MM.1S (cell line): ENCODE results near the gene MAP3K12.

ENCODE experiments used
- DNase-seq: peaks from one replicate; pipeline ENCODE4 v3.0.0-alpha.2; 2015
- H2AFZ ChIP-seq: fragments of 300-600 bp; sonication (generic); 2 replicates; pipeline ENCODE4 v1.6.0; 2016; ENCODE audit warnings: antibody characterized with exemption, low read length
- H3F3A ChIP-seq: fragments of 300-600 bp; sonication (generic); 2 replicates; pipeline ENCODE4 v1.6.1; 2016; ENCODE audit warnings: mild to moderate bottlenecking, antibody characterized with exemption, low read length, moderate library complexity, mixed read lengths; ENCODE audit not compliant: insufficient read depth
- H3K27ac ChIP-seq: fragments of 300-600 bp; sonication (generic); 2 replicates; pipeline ENCODE4 v1.5.1; 2016; ENCODE audit warnings: mild to moderate bottlenecking, low read length
- H3K27me3 ChIP-seq: fragments of 300-600 bp; sonication (generic); replicated peaks from 2 replicates; pipeline ENCODE4 v1.6.0; 2016; ENCODE audit warnings: low read length; ENCODE audit not compliant: insufficient read depth
- H3K36me3 ChIP-seq: fragments of 300-600 bp; sonication (generic); replicated peaks from 2 replicates; pipeline ENCODE4 v1.6.1; 2016; ENCODE audit warnings: mild to moderate bottlenecking, low read length, mixed read lengths; ENCODE audit not compliant: insufficient read depth
- H3K4me1 ChIP-seq: fragments of 300-600 bp; sonication (generic); 2 replicates; pipeline ENCODE4 v1.6.1; 2016; ENCODE audit warnings: low read length, mixed read lengths
- H3K4me2 ChIP-seq: fragments of 300-600 bp; sonication (generic); 2 replicates; pipeline ENCODE4 v1.6.0; 2016; ENCODE audit warnings: low read depth, low read length
- H3K4me3 ChIP-seq: fragments of 300-600 bp; sonication (generic); 2 replicates; pipeline ENCODE4 v1.5.1; 2016; ENCODE audit warnings: low read length, mixed read lengths
- H3K79me2 ChIP-seq: fragments of 300-600 bp; sonication (generic); 2 replicates; pipeline ENCODE4 v1.6.1; 2016; ENCODE audit warnings: mixed run types, low read length, mixed read lengths
- H3K9ac ChIP-seq: fragments of 300-600 bp; sonication (generic); 2 replicates; pipeline ENCODE4 v1.6.1; 2016; ENCODE audit warnings: low read length, mixed read lengths
- H3K9me2 ChIP-seq: fragments of 300-600 bp; sonication (generic); replicated peaks from 2 replicates; pipeline ENCODE4 v1.6.1; 2016; ENCODE audit warnings: mild to moderate bottlenecking, low read length, mixed read lengths; ENCODE audit not compliant: insufficient read depth
- H3K9me3 ChIP-seq: fragments of 300-600 bp; sonication (generic); replicated peaks from 2 replicates; pipeline ENCODE4 v1.6.1; 2016; ENCODE audit warnings: mild to moderate bottlenecking, low read length, mixed read lengths; ENCODE audit not compliant: insufficient read depth
- H4K20me1 ChIP-seq: fragments of 300-600 bp; sonication (generic); 2 replicates; pipeline ENCODE4 v1.6.1; 2016; ENCODE audit warnings: mild to moderate bottlenecking, low read length, moderate library complexity, mixed read lengths; ENCODE audit not compliant: insufficient read depth
- CTCF ChIP-seq: fragments of 300-600 bp; sonication (generic); IDR thresholded peaks from 2 replicates; pipeline ENCODE4 v1.5.1; 2016; ENCODE audit warnings: antibody characterized with exemption, low read length, mixed read lengths
- EZH2 ChIP-seq: fragments of 300-600 bp; sonication (generic); optimal IDR thresholded peaks from 2 replicates; pipeline ENCODE3; 2017; ENCODE audit warnings: low read depth, mild to moderate bottlenecking, antibody characterized with exemption, low read length, mixed read lengths
- EZH2phosphoT487 ChIP-seq: fragments of 300-600 bp; sonication (generic); IDR thresholded peaks from 2 replicates; pipeline ENCODE4 v1.6.1; 2018; ENCODE audit warnings: antibody characterized with exemption, low read length

Gene MAP3K12

GRCh38 chr12:53516758-53517455, 17.6 kb upstream of the MAP3K12 start:
- no peaks in the 10 kb centered on the region; the same call in 1 of the 2 replicates for H3K36me3 ChIP-seq

GRCh38 chr12:53515291-53515680, 16.0 kb upstream of the MAP3K12 start:
- TF ChIP-seq EZH2: no peak
- TF ChIP-seq CTCF: no peak
- no peak for TF ChIP-seq EZH2phosphoT487
- H3F3A ChIP-seq: no peaks in the 10 kb centered on the region
- H3K4me1 ChIP-seq: no peaks in the 10 kb centered on the region
- no peak overlapping the region for H3K9ac ChIP-seq
- no peak overlapping the region for H3K4me2 ChIP-seq
- no peak for DNase-seq
- H3K9me3 ChIP-seq: no peaks in the 10 kb centered on the region
- no peak overlapping the region for H2AFZ ChIP-seq
- H3K4me3 ChIP-seq: no peak overlapping the region
- H3K36me3 ChIP-seq: no peaks in the 10 kb centered on the region
- no peaks in the 10 kb centered on the region for H4K20me1 ChIP-seq
- no peaks in the 10 kb centered on the region for H3K27me3 ChIP-seq
- H3K27ac ChIP-seq: no peak overlapping the region
- no peaks in the 10 kb centered on the region for H3K9me2 ChIP-seq
- no peaks in the 10 kb centered on the region for H3K79me2 ChIP-seq

More at GRCh38 chr12:53516758-53517455, 17.6 kb upstream of the MAP3K12 start:
- Histone ChIP-seq H3F3A (no peaks in the 10 kb centered on the region), H3K79me2 (no peaks in the 10 kb centered on the region), H3K9me2 (no peaks in the 10 kb centered on the region), H3K4me1 (no peaks in the 10 kb centered on the region), H3K9me3 (no peaks in the 10 kb centered on the region), H3K9ac (no peak overlapping the region), H3K4me2 (no peak overlapping the region), H3K4me3 (no peak overlapping the region), H4K20me1 (no peaks in the 10 kb centered on the region), H2AFZ (no peak overlapping the region), H3K27ac (no peak overlapping the region), H3K27me3 (no peaks in the 10 kb centered on the region)
- TF ChIP-seq EZH2 (no peak), CTCF (no peak), EZH2phosphoT487 (no peak)
- no peak for DNase-seq

- H3K36me3 ChIP-seq: no peaks in the 10 kb centered on the region
- H3K27me3 ChIP-seq: no peaks in the 10 kb centered on the region
- H2AFZ ChIP-seq: no peak overlapping the region
- H3K79me2 ChIP-seq: no peaks in the 10 kb centered on the region
- H3K9me3 ChIP-seq: no peaks in the 10 kb centered on the region
- H4K20me1 ChIP-seq: no peaks in the 10 kb centered on the region
- H3K4me1 ChIP-seq: no peaks in the 10 kb centered on the region
- H3K4me2 ChIP-seq: no peak overlapping the region
- no peak overlapping the region for H3K27ac ChIP-seq
- H3K9ac ChIP-seq: no peak overlapping the region
- no peak for DNase-seq
- no peak overlapping the region for H3K4me3 ChIP-seq
- H3F3A ChIP-seq: no peaks in the 10 kb centered on the region
- no peaks in the 10 kb centered on the region for H3K9me2 ChIP-seq
- TF ChIP-seq EZH2phosphoT487: no peak
- TF ChIP-seq CTCF: no peak
- TF ChIP-seq EZH2: no peak
Measured at GRCh38 chr12:53514628-53515290, 15.5 kb upstream of the MAP3K12 start.
